Measurements from ENCODE around the gene GPRC5D.

GPRC5D gene

GRCh38 chr12:12908252-12908651, 43.7 kb downstream of the GPRC5D start:
- no peak for DNase-seq (ENCODE audit: low read depth)

GRCh38 chr12:12907552-12907951, 44.4 kb downstream of the GPRC5D start:
- DNase-seq (ENCODE audit: low read depth): no peak

- no peak for DNase-seq (ENCODE audit: low read depth)
Observed at GRCh38 chr12:12903642-12904609, 48.0 kb downstream of the GPRC5D start.

- DNase-seq (ENCODE audit: low read depth): peak; percentile 71
Observed at GRCh38 chr12:12902036-12902435, 49.9 kb downstream of the GPRC5D start.

- DNase-seq (ENCODE audit: low read depth): peak; percentile 95
Observed at GRCh38 chr12:12901158-12901791, 50.7 kb downstream of the GPRC5D start.

GRCh38 chr12:12900786-12901157, 51.2 kb downstream of the GPRC5D start:
- no peak for DNase-seq (ENCODE audit: low read depth)

- DNase-seq (ENCODE audit: low read depth): peak; percentile 96
Observed at GRCh38 chr12:12899530-12900380, 52.2 kb downstream of the GPRC5D start.

GRCh38 chr12:12898911-12899511, 53.0 kb downstream of the GPRC5D start:
- DNase-seq (ENCODE audit: low read depth): no peak

- DNase-seq (ENCODE audit: low read depth): no peak
Observed at GRCh38 chr12:12898136-12898717, 53.7 kb downstream of the GPRC5D start.

GRCh38 chr12:12897302-12897701, 54.7 kb downstream of the GPRC5D start:
- no peak for DNase-seq (ENCODE audit: low read depth)

GRCh38 chr12:12896260-12896659, 55.7 kb downstream of the GPRC5D start:
- DNase-seq (ENCODE audit: low read depth): peak; percentile 87

GRCh38 chr12:12893438-12893837, 58.5 kb downstream of the GPRC5D start:
- DNase-seq (ENCODE audit: low read depth): no peak

GRCh38 chr12:12892681-12893141, 59.3 kb downstream of the GPRC5D start:
- DNase-seq (ENCODE audit: low read depth): no peak

GRCh38 chr12:12891881-12892355, 60.1 kb downstream of the GPRC5D start:
- no peak for DNase-seq (ENCODE audit: low read depth)

- peak; percentile 99 for DNase-seq (ENCODE audit: low read depth)
Observed at GRCh38 chr12:12891080-12891880, 60.7 kb downstream of the GPRC5D start, which contains the start of gene GPRC5A. TSS of gene GPRC5A (plus strand) at chr12:12891562. CDS start at chr12:12908250, 16,688 bp downstream.
